ENCODE results near the gene CDH20. TPM values are rescaled to one million over a fixed set of nuclear protein-coding genes. Genes with fewer than 3 reads are reported as not detected.
A peak's percentile ranks its signal among the peaks of the same experiment; 100 is the strongest.

Gene CDH20
- total and polyA plus RNA-seq, 2 of the 13 experiments (the other 11 are each of a cell fraction or from before 2014, with no cell fraction given) = not detected

DNA sequence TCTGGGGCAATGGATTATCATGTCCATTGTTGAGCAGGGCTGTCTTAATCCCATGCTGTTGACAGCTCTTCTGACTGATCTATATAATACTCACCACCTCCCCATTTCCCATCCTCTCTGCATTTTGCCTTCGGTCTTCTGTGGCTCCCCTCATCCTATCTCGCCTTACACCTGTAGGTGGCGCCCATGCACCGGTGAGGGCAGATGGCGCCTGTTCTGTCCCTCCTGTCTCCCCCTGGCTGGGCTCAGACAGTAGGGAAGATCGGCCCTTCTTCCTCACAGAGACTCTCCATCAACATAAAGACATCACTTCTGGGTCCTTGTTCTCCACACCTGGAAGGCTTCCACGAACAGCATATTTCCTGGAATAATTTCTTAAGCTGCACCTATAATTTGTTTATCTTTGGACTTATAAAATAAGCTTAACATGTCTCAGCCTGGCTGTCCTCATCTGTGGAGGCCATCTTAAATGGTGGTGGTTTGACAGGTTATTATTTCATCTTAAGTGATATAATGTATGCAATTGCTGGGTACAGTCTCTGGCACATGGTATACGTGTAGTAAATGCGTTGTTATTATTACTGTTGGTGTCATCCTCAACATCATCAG lies 10.9 kb upstream of the CDH20 start (continued):
- TF ChIP-seq ZNF382 (CRISPR knock-in tag; IDR thresholded peaks at IDR 0.05; ENCODE audit: borderline replicate concordance) (no peak), NONO (IDR thresholded peaks at IDR 0.05) (no peak), NONO (CRISPR knock-in tag; conservative IDR thresholded peaks at IDR 0.05) (0 out of 2 replicates have a peak, but pooled peaks have one; percentile 31), KLF13 (CRISPR knock-in tag; IDR thresholded peaks at IDR 0.05) (no peak), RAD21 (CRISPR knock-in tag; IDR thresholded peaks at IDR 0.05) (peak; percentile 57), RXRB (CRISPR knock-in tag; IDR thresholded peaks at IDR 0.05; ENCODE audit: borderline replicate concordance) (no peak), SAFB2 (CRISPR knock-in tag; IDR thresholded peaks at IDR 0.05; ENCODE audit: borderline replicate concordance, low read depth) (no peak), MED8 (CRISPR knock-in tag; IDR thresholded peaks at IDR 0.05; ENCODE audit: insufficient replicate concordance) (no peak), HNF1B (CRISPR knock-in tag; IDR thresholded peaks at IDR 0.05) (no peak)
- TF ChIP-seq, protein P1, sequence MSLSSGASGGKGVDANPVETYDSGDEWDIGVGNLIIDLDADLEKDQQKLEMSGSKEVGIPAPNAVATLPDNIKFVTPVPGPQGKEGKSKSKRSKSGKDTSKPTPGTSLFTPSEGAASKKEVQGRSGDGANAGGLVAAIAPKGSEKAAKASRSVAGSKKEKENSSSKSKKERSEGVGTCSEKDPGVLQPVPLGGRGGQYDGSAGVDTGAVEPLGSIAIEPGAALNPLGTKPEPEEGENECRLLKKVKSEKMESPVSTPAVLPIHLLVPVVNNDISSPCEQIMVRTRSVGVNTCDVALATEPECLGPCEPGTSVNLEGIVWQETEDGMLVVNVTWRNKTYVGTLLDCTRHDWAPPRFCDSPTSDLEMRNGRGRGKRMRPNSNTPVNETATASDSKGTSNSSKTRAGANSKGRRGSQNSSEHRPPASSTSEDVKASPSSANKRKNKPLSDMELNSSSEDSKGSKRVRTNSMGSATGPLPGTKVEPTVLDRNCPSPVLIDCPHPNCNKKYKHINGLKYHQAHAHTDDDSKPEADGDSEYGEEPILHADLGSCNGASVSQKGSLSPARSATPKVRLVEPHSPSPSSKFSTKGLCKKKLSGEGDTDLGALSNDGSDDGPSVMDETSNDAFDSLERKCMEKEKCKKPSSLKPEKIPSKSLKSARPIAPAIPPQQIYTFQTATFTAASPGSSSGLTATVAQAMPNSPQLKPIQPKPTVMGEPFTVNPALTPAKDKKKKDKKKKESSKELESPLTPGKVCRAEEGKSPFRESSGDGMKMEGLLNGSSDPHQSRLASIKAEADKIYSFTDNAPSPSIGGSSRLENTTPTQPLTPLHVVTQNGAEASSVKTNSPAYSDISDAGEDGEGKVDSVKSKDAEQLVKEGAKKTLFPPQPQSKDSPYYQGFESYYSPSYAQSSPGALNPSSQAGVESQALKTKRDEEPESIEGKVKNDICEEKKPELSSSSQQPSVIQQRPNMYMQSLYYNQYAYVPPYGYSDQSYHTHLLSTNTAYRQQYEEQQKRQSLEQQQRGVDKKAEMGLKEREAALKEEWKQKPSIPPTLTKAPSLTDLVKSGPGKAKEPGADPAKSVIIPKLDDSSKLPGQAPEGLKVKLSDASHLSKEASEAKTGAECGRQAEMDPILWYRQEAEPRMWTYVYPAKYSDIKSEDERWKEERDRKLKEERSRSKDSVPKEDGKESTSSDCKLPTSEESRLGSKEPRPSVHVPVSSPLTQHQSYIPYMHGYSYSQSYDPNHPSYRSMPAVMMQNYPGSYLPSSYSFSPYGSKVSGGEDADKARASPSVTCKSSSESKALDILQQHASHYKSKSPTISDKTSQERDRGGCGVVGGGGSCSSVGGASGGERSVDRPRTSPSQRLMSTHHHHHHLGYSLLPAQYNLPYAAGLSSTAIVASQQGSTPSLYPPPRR (CRISPR knock-in tag; IDR thresholded peaks at IDR 0.05; ENCODE audit: borderline replicate concordance) = no peak
- TF ChIP-seq, protein P2, sequence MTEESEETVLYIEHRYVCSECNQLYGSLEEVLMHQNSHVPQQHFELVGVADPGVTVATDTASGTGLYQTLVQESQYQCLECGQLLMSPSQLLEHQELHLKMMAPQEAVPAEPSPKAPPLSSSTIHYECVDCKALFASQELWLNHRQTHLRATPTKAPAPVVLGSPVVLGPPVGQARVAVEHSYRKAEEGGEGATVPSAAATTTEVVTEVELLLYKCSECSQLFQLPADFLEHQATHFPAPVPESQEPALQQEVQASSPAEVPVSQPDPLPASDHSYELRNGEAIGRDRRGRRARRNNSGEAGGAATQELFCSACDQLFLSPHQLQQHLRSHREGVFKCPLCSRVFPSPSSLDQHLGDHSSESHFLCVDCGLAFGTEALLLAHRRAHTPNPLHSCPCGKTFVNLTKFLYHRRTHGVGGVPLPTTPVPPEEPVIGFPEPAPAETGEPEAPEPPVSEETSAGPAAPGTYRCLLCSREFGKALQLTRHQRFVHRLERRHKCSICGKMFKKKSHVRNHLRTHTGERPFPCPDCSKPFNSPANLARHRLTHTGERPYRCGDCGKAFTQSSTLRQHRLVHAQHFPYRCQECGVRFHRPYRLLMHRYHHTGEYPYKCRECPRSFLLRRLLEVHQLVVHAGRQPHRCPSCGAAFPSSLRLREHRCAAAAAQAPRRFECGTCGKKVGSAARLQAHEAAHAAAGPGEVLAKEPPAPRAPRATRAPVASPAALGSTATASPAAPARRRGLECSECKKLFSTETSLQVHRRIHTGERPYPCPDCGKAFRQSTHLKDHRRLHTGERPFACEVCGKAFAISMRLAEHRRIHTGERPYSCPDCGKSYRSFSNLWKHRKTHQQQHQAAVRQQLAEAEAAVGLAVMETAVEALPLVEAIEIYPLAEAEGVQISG (CRISPR knock-in tag; IDR thresholded peaks at IDR 0.05) = no peak
- TF ChIP-seq, protein P3, sequence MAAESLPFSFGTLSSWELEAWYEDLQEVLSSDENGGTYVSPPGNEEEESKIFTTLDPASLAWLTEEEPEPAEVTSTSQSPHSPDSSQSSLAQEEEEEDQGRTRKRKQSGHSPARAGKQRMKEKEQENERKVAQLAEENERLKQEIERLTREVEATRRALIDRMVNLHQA (CRISPR knock-in tag; IDR thresholded peaks at IDR 0.05) = no peak
